Measurements from ENCODE around the gene ILF2. TPM values are rescaled to one million over a fixed set of nuclear protein-coding genes. Genes with fewer than 3 reads are reported as not detected.

Gene ILF2
- total RNA-seq, 1 donor from 2014 or later: 474 TPM

- peak overlapping the region; percentile 42 for H3K27ac ChIP-seq
- no peak overlapping the region for H3K27ac Mint-ChIP-seq
- peaks cover 14% of the 10 kb centered on the region for H3K27me3 Mint-ChIP-seq (ENCODE audit: insufficient read depth, low read depth)
- TF ChIP-seq EZH2phosphoT487 (IDR thresholded peaks at IDR 0.05) (no peak), CTCF (IDR thresholded peaks at IDR 0.05) (no peak), EZH2 (IDR thresholded peaks at IDR 0.05) (no peak)
- peaks cover 19% of the 10 kb centered on the region for H3K79me2 ChIP-seq (ENCODE audit: low read depth)
- H2AFZ ChIP-seq (replicated peaks): no peak overlapping the region
- H3K4me2 ChIP-seq: no peak overlapping the region
- H3F3A ChIP-seq (ENCODE audit: low read depth): peaks cover 53% of the 10 kb centered on the region
- H3K4me3 Mint-ChIP-seq: no peak overlapping the region
- H3K9ac ChIP-seq: no peak overlapping the region
- no peaks in the 10 kb centered on the region for H3K4me1 Mint-ChIP-seq
- peaks cover 24% of the 10 kb centered on the region for H4K20me1 ChIP-seq (ENCODE audit: low read depth)
- peaks cover 20% of the 10 kb centered on the region for H3K36me3 ChIP-seq
- no peak for DNase-seq (ENCODE audit: low spot score)
- peaks cover 2% of the 10 kb centered on the region for H3K9me3 Mint-ChIP-seq
- H3K9me3 ChIP-seq (ENCODE audit: low read depth): no peaks in the 10 kb centered on the region
- no peaks in the 10 kb centered on the region for H3K27me3 ChIP-seq
- no peak overlapping the region for H3K4me3 ChIP-seq
- H3K36me3 Mint-ChIP-seq: peaks cover 33% of the 10 kb centered on the region
- no peaks in the 10 kb centered on the region for H3K4me1 ChIP-seq
These were observed 24.0 kb downstream of the ILF2 start for GRCh38 chr1:153646672-153647345.

DNA sequence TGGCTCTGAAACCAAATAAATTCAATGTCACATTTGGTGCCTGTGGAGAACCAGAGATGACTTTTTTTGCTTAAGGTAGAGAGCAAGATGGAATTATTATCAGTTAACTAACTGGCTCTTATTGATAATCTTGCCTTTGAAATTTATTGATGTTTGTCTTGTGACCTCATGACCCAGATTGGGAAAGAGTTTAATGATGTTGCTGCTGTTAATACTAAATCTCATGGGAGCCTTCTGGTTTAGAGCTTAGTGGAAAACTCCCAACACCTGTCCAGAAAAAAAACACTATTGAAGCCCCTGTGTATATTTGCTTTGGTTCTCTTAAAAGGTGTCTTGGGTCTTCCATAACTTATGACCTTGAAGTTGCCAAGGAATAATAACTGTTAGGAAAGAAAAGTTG, 27.0 kb downstream of the ILF2 start:
- peaks cover 49% of the 10 kb centered on the region for H3K79me2 ChIP-seq (ENCODE audit: low read depth)
- H3F3A ChIP-seq (ENCODE audit: low read depth): peaks cover 61% of the 10 kb centered on the region
- H3K4me3 ChIP-seq: no peak overlapping the region
- TF ChIP-seq EZH2phosphoT487 (IDR thresholded peaks at IDR 0.05) (no peak), CTCF (IDR thresholded peaks at IDR 0.05) (no peak)
- H3K27me3 ChIP-seq: no peaks in the 10 kb centered on the region
- peaks cover 28% of the 10 kb centered on the region for H3K36me3 ChIP-seq
- H3K4me3 Mint-ChIP-seq: no peak overlapping the region
- H4K20me1 ChIP-seq (ENCODE audit: low read depth): peaks cover 41% of the 10 kb centered on the region
- no peak overlapping the region for H3K27ac Mint-ChIP-seq
- H3K27ac ChIP-seq: no peak overlapping the region
- H3K4me2 ChIP-seq: no peak overlapping the region
- DNase-seq (ENCODE audit: low spot score): no peak
- no peak overlapping the region for H2AFZ ChIP-seq (replicated peaks)
- no peaks in the 10 kb centered on the region for H3K4me1 Mint-ChIP-seq
- peak overlapping the region; percentile 12 for H3K9ac ChIP-seq
- no peaks in the 10 kb centered on the region for H3K4me1 ChIP-seq
- H3K9me3 Mint-ChIP-seq: peaks cover 2% of the 10 kb centered on the region
- H3K27me3 Mint-ChIP-seq (ENCODE audit: insufficient read depth, low read depth): peaks cover 8% of the 10 kb centered on the region
- H3K36me3 Mint-ChIP-seq: peaks cover 41% of the 10 kb centered on the region
- H3K9me3 ChIP-seq (ENCODE audit: low read depth): no peaks in the 10 kb centered on the region

- peaks cover 33% of the 10 kb centered on the region for H3K36me3 ChIP-seq
- H3K9me3 ChIP-seq (ENCODE audit: low read depth): no peaks in the 10 kb centered on the region
- H3K4me1 Mint-ChIP-seq: no peaks in the 10 kb centered on the region
- no peak overlapping the region for H3K9ac ChIP-seq
- no peak overlapping the region for H2AFZ ChIP-seq (replicated peaks)
- H3K27me3 ChIP-seq: no peaks in the 10 kb centered on the region
- peaks cover 6% of the 10 kb centered on the region for H3K27me3 Mint-ChIP-seq (ENCODE audit: insufficient read depth, low read depth)
- H4K20me1 ChIP-seq (ENCODE audit: low read depth): peaks cover 41% of the 10 kb centered on the region
- H3K4me1 ChIP-seq: no peaks in the 10 kb centered on the region
- H3K36me3 Mint-ChIP-seq: peaks cover 41% of the 10 kb centered on the region
- H3K27ac Mint-ChIP-seq: no peak overlapping the region
- no peak overlapping the region for H3K4me3 Mint-ChIP-seq
- H3K79me2 ChIP-seq (ENCODE audit: low read depth): peaks cover 56% of the 10 kb centered on the region
- no peak for DNase-seq (ENCODE audit: low spot score)
- no peak overlapping the region for H3K4me2 ChIP-seq
- peaks cover 2% of the 10 kb centered on the region for H3K9me3 Mint-ChIP-seq
- H3F3A ChIP-seq (ENCODE audit: low read depth): peaks cover 61% of the 10 kb centered on the region
- H3K27ac ChIP-seq: peak overlapping the region; percentile 16
- TF ChIP-seq EZH2phosphoT487 (IDR thresholded peaks at IDR 0.05) (no peak), CTCF (IDR thresholded peaks at IDR 0.05) (no peak), EZH2 (IDR thresholded peaks at IDR 0.05) (no peak)
- no peak overlapping the region for H3K4me3 ChIP-seq
These were observed 27.7 kb downstream of the ILF2 start for GRCh38 chr1:153643100-153643499.
